ENCODE measurements around the gene SOST. TPM values are rescaled to one million over a fixed set of nuclear protein-coding genes. Genes with fewer than 3 reads are reported as not detected.

SOST gene
- total and polyA plus RNA-seq, 2 experiments from 2014 or later = not detected

GRCh38 chr17:43713494-43714162 is 45.0 kb downstream of the SOST start:
- no peak overlapping the region for H3K27ac ChIP-seq
- TF ChIP-seq EZH2phosphoT487 (IDR thresholded peaks at IDR 0.05; ENCODE audit: insufficient read depth, low read depth) = no peak
- TF ChIP-seq EZH2 (IDR thresholded peaks at IDR 0.05; ENCODE audit: insufficient read depth, poor library complexity, severe bottlenecking) = no peak

GRCh38 chr17:43712397-43712796 is 46.2 kb downstream of the SOST start:
- 93 to 97% methylated on average over 6 of the region's 6 CpGs for WGBS, 2 experiments (ENCODE audit: low coverage in 1 of 2, low lambda C conversion rate in 2 of 2, missing lambda C conversion rate in 2 of 2)
- in situ Hi-C loops (cut with MboI) = no loop called here
- DNase-seq = no peak
- no peaks in the 10 kb centered on the region for H3K9me3 ChIP-seq (ENCODE audit: low read depth)
- TF ChIP-seq EZH2 (IDR thresholded peaks at IDR 0.05; ENCODE audit: insufficient read depth, poor library complexity, severe bottlenecking) (no peak), EZH2phosphoT487 (IDR thresholded peaks at IDR 0.05; ENCODE audit: insufficient read depth, low read depth) (no peak)
- no peaks in the 10 kb centered on the region for H4K20me1 ChIP-seq (ENCODE audit: insufficient read depth)
- peaks cover 4% of the 10 kb centered on the region; the same call in 1 of the 2 replicates for H3F3A ChIP-seq (ENCODE audit: insufficient read depth)
- no peaks in the 10 kb centered on the region for H3K9me2 ChIP-seq (ENCODE audit: insufficient read depth)
- peaks cover 1% of the 10 kb centered on the region; the same call in 1 of the 2 replicates for H3K27me3 ChIP-seq (replicated peaks; ENCODE audit: insufficient read depth)
- no peak overlapping the region for H3K9ac ChIP-seq
- no peaks in the 10 kb centered on the region for H3K36me3 ChIP-seq (ENCODE audit: low read depth)
- no peaks in the 10 kb centered on the region for H3K79me2 ChIP-seq (ENCODE audit: insufficient read depth)
- H3K4me2 ChIP-seq (ENCODE audit: unreplicated experiment) = no peak overlapping the region
- no peaks in the 10 kb centered on the region; the same call in 1 of the 2 replicates for H3K4me1 ChIP-seq (ENCODE audit: insufficient read depth)
- H3K27ac ChIP-seq = no peak overlapping the region
- no peak overlapping the region for H2AFZ ChIP-seq
- no peak overlapping the region for H3K4me3 ChIP-seq

More at GRCh38 chr17:43713494-43714162, 45.0 kb downstream of the SOST start:
- Histone ChIP-seq H3K4me2 (ENCODE audit: unreplicated experiment) (peak overlapping the region; percentile 88), H3K36me3 (ENCODE audit: low read depth) (no peaks in the 10 kb centered on the region), H3K9ac (peak overlapping the region; percentile 52), H2AFZ (peak overlapping the region; percentile 83), H3K9me3 (ENCODE audit: low read depth) (no peaks in the 10 kb centered on the region), H3K79me2 (ENCODE audit: insufficient read depth) (no peaks in the 10 kb centered on the region), H3K27me3 (replicated peaks; ENCODE audit: insufficient read depth) (no peaks in the 10 kb centered on the region), H3K4me1 (ENCODE audit: insufficient read depth) (no peaks in the 10 kb centered on the region; the same call in 1 of the 2 replicates), H3F3A (ENCODE audit: insufficient read depth) (peaks cover 12% of the 10 kb centered on the region; the same call in 1 of the 2 replicates), H3K4me3 (peak overlapping the region; percentile 69), H3K9me2 (ENCODE audit: insufficient read depth) (no peaks in the 10 kb centered on the region), H4K20me1 (ENCODE audit: insufficient read depth) (no peaks in the 10 kb centered on the region)
- 2% methylated on average over 52 to 53 of the region's 53 CpGs for WGBS, 2 experiments (ENCODE audit: low coverage in 1 of 2, low lambda C conversion rate in 2 of 2, missing lambda C conversion rate in 2 of 2)
- in situ Hi-C loops (cut with MboI) = no loop called here
- peak; percentile 71 for DNase-seq

GRCh38 chr17:43710101-43710500 is 48.5 kb downstream of the SOST start:
- Histone ChIP-seq H3K4me2 (ENCODE audit: unreplicated experiment) (no peak overlapping the region), H3K36me3 (ENCODE audit: low read depth) (no peaks in the 10 kb centered on the region), H3K9ac (no peak overlapping the region), H3K4me3 (no peak overlapping the region), H3K27me3 (replicated peaks; ENCODE audit: insufficient read depth) (peaks cover 13% of the 10 kb centered on the region; the same call in 1 of the 2 replicates), H2AFZ (no peak overlapping the region), H3K4me1 (ENCODE audit: insufficient read depth) (no peaks in the 10 kb centered on the region; the same call in 1 of the 2 replicates), H3K27ac (no peak overlapping the region), H3K9me2 (ENCODE audit: insufficient read depth) (no peaks in the 10 kb centered on the region), H3F3A (ENCODE audit: insufficient read depth) (peaks cover 4% of the 10 kb centered on the region; the same call in 1 of the 2 replicates), H4K20me1 (ENCODE audit: insufficient read depth) (no peaks in the 10 kb centered on the region), H3K79me2 (ENCODE audit: insufficient read depth) (no peaks in the 10 kb centered on the region), H3K9me3 (ENCODE audit: low read depth) (no peaks in the 10 kb centered on the region)
- WGBS, 2 experiments (ENCODE audit: low coverage in 1 of 2, low lambda C conversion rate in 2 of 2, missing lambda C conversion rate in 2 of 2) = 85 to 87% methylated on average over 6 of the region's 6 CpGs
- no peak for TF ChIP-seq EZH2phosphoT487 (IDR thresholded peaks at IDR 0.05; ENCODE audit: insufficient read depth, low read depth)
- TF ChIP-seq EZH2 (IDR thresholded peaks at IDR 0.05; ENCODE audit: insufficient read depth, poor library complexity, severe bottlenecking) = no peak
- no peak for DNase-seq
- in situ Hi-C loops (cut with MboI) = no loop called here

GRCh38 chr17:43709210-43709609 is 49.4 kb downstream of the SOST start:
- 97 to 98% methylated on average over 4 of the region's 4 CpGs for WGBS, 2 experiments (ENCODE audit: low coverage in 1 of 2, low lambda C conversion rate in 2 of 2, missing lambda C conversion rate in 2 of 2)
- no peak overlapping the region for H2AFZ ChIP-seq
- H3K36me3 ChIP-seq (ENCODE audit: low read depth) = no peaks in the 10 kb centered on the region
- H3K27ac ChIP-seq = no peak overlapping the region
- DNase-seq = no peak
- H3K4me1 ChIP-seq (ENCODE audit: insufficient read depth) = no peaks in the 10 kb centered on the region; the same call in 1 of the 2 replicates
- in situ Hi-C loops (cut with MboI) = no loop called here
- no peaks in the 10 kb centered on the region for H3K9me2 ChIP-seq (ENCODE audit: insufficient read depth)
- no peaks in the 10 kb centered on the region for H3K79me2 ChIP-seq (ENCODE audit: insufficient read depth)
- H3F3A ChIP-seq (ENCODE audit: insufficient read depth) = 0 out of 2 replicates have a peak, but pooled peaks cover 4% of the 10 kb centered on the region
- no peak overlapping the region for H3K9ac ChIP-seq
- H3K4me3 ChIP-seq = no peak overlapping the region
- no peak for TF ChIP-seq EZH2phosphoT487 (IDR thresholded peaks at IDR 0.05; ENCODE audit: insufficient read depth, low read depth)
- no peak for TF ChIP-seq EZH2 (IDR thresholded peaks at IDR 0.05; ENCODE audit: insufficient read depth, poor library complexity, severe bottlenecking)
- no peaks in the 10 kb centered on the region for H4K20me1 ChIP-seq (ENCODE audit: insufficient read depth)
- peaks cover 13% of the 10 kb centered on the region; the same call in 1 of the 2 replicates for H3K27me3 ChIP-seq (replicated peaks; ENCODE audit: insufficient read depth)
- no peak overlapping the region for H3K4me2 ChIP-seq (ENCODE audit: unreplicated experiment)
- no peaks in the 10 kb centered on the region for H3K9me3 ChIP-seq (ENCODE audit: low read depth)
